GM12892 (cell line): ENCODE data around the gene GSC2.

ENCODE experiments used
- POLR2A ChIP-seq: IDR thresholded peaks from 2 replicates; pipeline ENCODE4 v1.6.1; 2011; ENCODE audit warnings: low read depth, low read length, control low read depth
- POLR2AphosphoS5 ChIP-seq: IDR thresholded peaks from 2 replicates; pipeline ENCODE4 v1.6.1; 2011; ENCODE audit warnings: low read depth, low read length, control low read depth
- TAF1 ChIP-seq: IDR thresholded peaks from 2 replicates; pipeline ENCODE4 v1.6.1; 2011; ENCODE audit warnings: low read depth, mild to moderate bottlenecking, control low read depth, low read length, borderline replicate concordance

DNA sequence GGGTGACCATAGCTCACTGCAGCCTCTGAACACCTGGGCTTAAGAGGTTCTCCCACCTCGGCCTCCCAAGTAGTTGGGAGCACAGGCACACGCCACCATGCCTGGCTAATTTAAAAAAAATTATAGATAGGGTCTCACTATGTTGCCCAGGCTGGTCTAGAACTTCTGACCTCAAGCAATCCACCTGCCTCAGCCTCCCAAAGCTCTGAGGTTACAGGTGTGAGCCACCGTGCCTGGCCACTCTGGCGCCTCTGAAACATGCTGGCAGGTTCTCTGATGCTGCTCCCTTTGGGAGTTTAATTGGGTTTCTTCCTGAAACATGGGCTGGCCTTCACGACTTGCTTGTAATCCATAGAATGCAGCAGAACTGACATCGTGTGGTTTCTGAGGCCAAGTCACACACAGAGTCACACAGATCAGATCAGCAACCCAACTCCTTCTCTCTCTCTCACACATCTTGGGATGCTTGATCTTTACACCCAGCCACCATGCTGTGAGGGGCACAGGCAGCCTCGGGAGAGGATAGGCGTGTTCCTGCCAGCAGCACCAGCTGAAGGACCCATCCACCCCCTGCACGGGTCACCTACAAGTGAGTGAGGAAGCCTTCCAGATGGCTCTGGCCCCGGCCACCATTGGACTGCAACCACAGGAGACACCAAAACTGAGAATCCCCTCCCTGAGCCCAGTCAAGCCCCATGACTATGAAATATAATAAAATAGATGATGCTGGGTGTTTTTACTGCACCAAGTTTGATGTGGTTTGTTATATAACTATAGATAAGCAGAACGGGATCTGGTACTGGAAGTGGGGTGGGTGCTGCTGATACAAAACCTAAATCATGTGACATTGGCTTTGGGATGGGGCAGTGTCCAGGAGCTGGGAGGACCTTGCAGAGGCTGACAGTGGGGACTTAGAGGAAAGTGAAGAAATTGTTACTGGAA is 3.1 kb upstream of the GSC2 start:
- TF ChIP-seq TAF1 = no peak
- no peak for TF ChIP-seq POLR2AphosphoS5
- TF ChIP-seq POLR2A = no peak
